ENCODE measurements around the gene DNAJA4. TPM values are rescaled to one million over a fixed set of nuclear protein-coding genes. Genes with fewer than 3 reads are reported as not detected.

DNAJA4 gene
- polyA plus RNA-seq, 1 donor from 2014 or later = 0.66 TPM

GRCh38 chr15:78302579-78303312 lies 38.4 kb downstream of the DNAJA4 start:
- Histone ChIP-seq H3K79me2 (replicated peaks; ENCODE audit: insufficient read depth, low read length) (peaks cover 13% of the 10 kb centered on the region), H3K4me3 (ENCODE audit: low read length) (no peak overlapping the region), H3K4me2 (ENCODE audit: low read length) (no peak overlapping the region), H3K27ac (ENCODE audit: low read length) (no peak overlapping the region), H3K9me2 (ENCODE audit: insufficient read depth, low read length) (no peaks in the 10 kb centered on the region), H3K9me3 (ENCODE audit: low read length) (no peaks in the 10 kb centered on the region), H2AFZ (ENCODE audit: low read depth, low read length) (no peak overlapping the region), H3K27me3 (ENCODE audit: insufficient read depth, low read depth, low read length) (no peaks in the 10 kb centered on the region), H3K9ac (ENCODE audit: low read length) (no peak overlapping the region), H3F3A (ENCODE audit: insufficient read depth, low read length, poor library complexity, severe bottlenecking) (no peaks in the 10 kb centered on the region), H3K36me3 (ENCODE audit: insufficient read depth, low read length) (no peaks in the 10 kb centered on the region), H4K20me1 (ENCODE audit: insufficient read depth) (no peaks in the 10 kb centered on the region)
- TF ChIP-seq SMC3 (conservative IDR thresholded peaks at IDR 0.05; ENCODE audit: poor library complexity) = no peak
- TF ChIP-seq CTCF (IDR thresholded peaks at IDR 0.05; ENCODE audit: poor library complexity, severe bottlenecking) = no peak
- TF ChIP-seq EP300 (conservative IDR thresholded peaks at IDR 0.05; ENCODE audit: poor library complexity, severe bottlenecking) = no peak
- TF ChIP-seq EZH2 (IDR thresholded peaks at IDR 0.05; ENCODE audit: borderline replicate concordance, insufficient read depth, low read length, poor library complexity, severe bottlenecking) = no peak
- TF ChIP-seq REST (IDR thresholded peaks at IDR 0.05; ENCODE audit: borderline replicate concordance) = no peak
- no peak for TF ChIP-seq TAF1 (IDR thresholded peaks at IDR 0.05; ENCODE audit: low read depth)
- TF ChIP-seq MXI1 (conservative IDR thresholded peaks at IDR 0.05; ENCODE audit: poor library complexity, severe bottlenecking) = no peak
- TF ChIP-seq RAD21 (conservative IDR thresholded peaks at IDR 0.05) = no peak
- TF ChIP-seq POLR2AphosphoS5 (IDR thresholded peaks at IDR 0.05) = no peak

GRCh38 chr15:78304216-78305066 lies 40.1 kb downstream of the DNAJA4 start:
- Histone ChIP-seq H3F3A (ENCODE audit: insufficient read depth, low read length, poor library complexity, severe bottlenecking) (no peaks in the 10 kb centered on the region), H3K4me2 (ENCODE audit: low read length) (no peak overlapping the region), H3K9me3 (ENCODE audit: low read length) (no peaks in the 10 kb centered on the region), H3K27me3 (ENCODE audit: insufficient read depth, low read depth, low read length) (no peaks in the 10 kb centered on the region), H3K27ac (ENCODE audit: low read length) (no peak overlapping the region), H3K79me2 (replicated peaks; ENCODE audit: insufficient read depth, low read length) (no peaks in the 10 kb centered on the region), H3K36me3 (ENCODE audit: insufficient read depth, low read length) (no peaks in the 10 kb centered on the region), H3K9ac (ENCODE audit: low read length) (no peak overlapping the region), H2AFZ (ENCODE audit: low read depth, low read length) (no peak overlapping the region), H3K9me2 (ENCODE audit: insufficient read depth, low read length) (no peaks in the 10 kb centered on the region), H4K20me1 (ENCODE audit: insufficient read depth) (no peaks in the 10 kb centered on the region), H3K4me3 (ENCODE audit: low read length) (no peak overlapping the region)
- TF ChIP-seq RAD21 (conservative IDR thresholded peaks at IDR 0.05) (no peak), TAF1 (IDR thresholded peaks at IDR 0.05; ENCODE audit: low read depth) (no peak), EZH2 (IDR thresholded peaks at IDR 0.05; ENCODE audit: borderline replicate concordance, insufficient read depth, low read length, poor library complexity, severe bottlenecking) (no peak), POLR2AphosphoS5 (IDR thresholded peaks at IDR 0.05) (no peak), CTCF (IDR thresholded peaks at IDR 0.05; ENCODE audit: poor library complexity, severe bottlenecking) (no peak), EP300 (conservative IDR thresholded peaks at IDR 0.05; ENCODE audit: poor library complexity, severe bottlenecking) (no peak), SMC3 (conservative IDR thresholded peaks at IDR 0.05; ENCODE audit: poor library complexity) (no peak), MXI1 (conservative IDR thresholded peaks at IDR 0.05; ENCODE audit: poor library complexity, severe bottlenecking) (no peak), REST (IDR thresholded peaks at IDR 0.05; ENCODE audit: borderline replicate concordance) (no peak)

All from neural cell (in vitro differentiated cells).